SK-N-SH (cell line): Measurements from ENCODE around the gene SV2B.

Source experiments
- EP300 ChIP-seq, 2 experiments: IDR thresholded peaks; 2 replicates each; pipeline versions ENCODE4 v1.4.0 to v1.6.1; 2012; ENCODE audit warnings: borderline replicate concordance in 1 of 2, low read depth in 1 of 2, low read length in 1 of 2
- EZH2phosphoT487 ChIP-seq: fragments of 200-600 bp; sonication (generic); IDR thresholded peaks from 2 replicates; pipeline ENCODE4 v1.6.1; 2017; ENCODE audit warnings: low read depth, mixed run types, mild to moderate bottlenecking, antibody characterized with exemption, moderate library complexity, borderline replicate concordance
- FOXJ3 ChIP-seq: sonication (generic); formaldehyde crosslinking; IDR thresholded peaks from 2 replicates; pipeline ENCODE4 v1.5.1; 2020; ENCODE audit warnings: mild to moderate bottlenecking, missing genetic modification reagents
- POLR2AphosphoS5 ChIP-seq: IDR thresholded peaks from 2 replicates; pipeline ENCODE4 v1.6.1; 2012; ENCODE audit warnings: low read depth, low read length
- RAD21 ChIP-seq: IDR thresholded peaks from 2 replicates; pipeline ENCODE4 v1.6.1; 2012; ENCODE audit warnings: mild to moderate bottlenecking, low read length
- RCOR1 ChIP-seq: fragments of 150-350 bp; IDR thresholded peaks from 2 replicates; pipeline ENCODE4 v1.6.1; 2017; ENCODE audit warnings: antibody characterized with exemption, low read length
- RFX5 ChIP-seq: IDR thresholded peaks from 2 replicates; pipeline ENCODE4 v1.6.1; 2012; ENCODE audit warnings: mild to moderate bottlenecking, improper control_type of control experiment, low read length
- RXRA ChIP-seq: IDR thresholded peaks from 2 replicates; pipeline ENCODE4 v1.4.0; 2012; ENCODE audit warnings: low read depth, mild to moderate bottlenecking, borderline replicate concordance
- SMC3 ChIP-seq: IDR thresholded peaks from 2 replicates; pipeline ENCODE4 v1.6.1; 2012; ENCODE audit warnings: low read depth, low read length, improper control_type of control experiment
- TAF1 ChIP-seq: IDR thresholded peaks from 2 replicates; pipeline ENCODE4 v1.6.1; 2012; ENCODE audit warnings: low read depth, mild to moderate bottlenecking, low read length, moderate library complexity, borderline replicate concordance
- USF1 ChIP-seq: IDR thresholded peaks from 2 replicates; pipeline ENCODE4 v1.4.0; 2012; ENCODE audit warnings: low read depth, borderline replicate concordance
- TF ChIP-seq, protein P1 (sequence below): IDR thresholded peaks from 2 replicates; pipeline ENCODE4 v1.6.1; 2012; ENCODE audit warnings: mild to moderate bottlenecking, low read depth, low read length, moderate library complexity
- TF ChIP-seq, protein P2 (sequence below): fragments of 200-600 bp; sonication (generic); IDR thresholded peaks from 2 replicates; pipeline ENCODE4 v1.6.1; 2017; ENCODE audit warnings: antibody characterized with exemption, mild to moderate bottlenecking, moderate library complexity
- TF ChIP-seq, protein P3 (sequence below): fragments of 150-350 bp; IDR thresholded peaks from 2 replicates; pipeline ENCODE4 v1.6.1; 2016; ENCODE audit warnings: mild to moderate bottlenecking, low read depth, low read length

DNA sequence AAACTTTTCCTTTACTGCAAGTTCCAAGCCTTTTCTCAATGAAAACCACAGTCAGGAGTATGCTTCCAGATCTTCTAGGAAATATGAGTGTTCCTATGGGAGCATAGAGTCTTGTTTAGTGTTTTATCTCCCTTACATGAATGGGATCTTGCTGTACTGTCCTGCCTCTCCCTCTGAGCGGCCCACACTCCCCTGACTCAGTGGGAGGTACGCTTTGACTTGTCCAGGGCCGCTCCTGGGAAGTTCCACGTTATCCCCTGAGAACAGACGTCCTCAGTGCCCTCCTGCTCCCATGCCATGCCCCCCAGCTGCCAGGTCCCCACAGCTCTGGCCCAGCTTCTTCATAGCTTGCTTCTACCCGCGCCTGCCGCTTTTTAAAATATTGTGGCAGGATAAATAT lies 48.8 kb upstream of the SV2B start:
- TF ChIP-seq, protein P1, sequence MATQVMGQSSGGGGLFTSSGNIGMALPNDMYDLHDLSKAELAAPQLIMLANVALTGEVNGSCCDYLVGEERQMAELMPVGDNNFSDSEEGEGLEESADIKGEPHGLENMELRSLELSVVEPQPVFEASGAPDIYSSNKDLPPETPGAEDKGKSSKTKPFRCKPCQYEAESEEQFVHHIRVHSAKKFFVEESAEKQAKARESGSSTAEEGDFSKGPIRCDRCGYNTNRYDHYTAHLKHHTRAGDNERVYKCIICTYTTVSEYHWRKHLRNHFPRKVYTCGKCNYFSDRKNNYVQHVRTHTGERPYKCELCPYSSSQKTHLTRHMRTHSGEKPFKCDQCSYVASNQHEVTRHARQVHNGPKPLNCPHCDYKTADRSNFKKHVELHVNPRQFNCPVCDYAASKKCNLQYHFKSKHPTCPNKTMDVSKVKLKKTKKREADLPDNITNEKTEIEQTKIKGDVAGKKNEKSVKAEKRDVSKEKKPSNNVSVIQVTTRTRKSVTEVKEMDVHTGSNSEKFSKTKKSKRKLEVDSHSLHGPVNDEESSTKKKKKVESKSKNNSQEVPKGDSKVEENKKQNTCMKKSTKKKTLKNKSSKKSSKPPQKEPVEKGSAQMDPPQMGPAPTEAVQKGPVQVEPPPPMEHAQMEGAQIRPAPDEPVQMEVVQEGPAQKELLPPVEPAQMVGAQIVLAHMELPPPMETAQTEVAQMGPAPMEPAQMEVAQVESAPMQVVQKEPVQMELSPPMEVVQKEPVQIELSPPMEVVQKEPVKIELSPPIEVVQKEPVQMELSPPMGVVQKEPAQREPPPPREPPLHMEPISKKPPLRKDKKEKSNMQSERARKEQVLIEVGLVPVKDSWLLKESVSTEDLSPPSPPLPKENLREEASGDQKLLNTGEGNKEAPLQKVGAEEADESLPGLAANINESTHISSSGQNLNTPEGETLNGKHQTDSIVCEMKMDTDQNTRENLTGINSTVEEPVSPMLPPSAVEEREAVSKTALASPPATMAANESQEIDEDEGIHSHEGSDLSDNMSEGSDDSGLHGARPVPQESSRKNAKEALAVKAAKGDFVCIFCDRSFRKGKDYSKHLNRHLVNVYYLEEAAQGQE: no peak
- TF ChIP-seq, protein P2, sequence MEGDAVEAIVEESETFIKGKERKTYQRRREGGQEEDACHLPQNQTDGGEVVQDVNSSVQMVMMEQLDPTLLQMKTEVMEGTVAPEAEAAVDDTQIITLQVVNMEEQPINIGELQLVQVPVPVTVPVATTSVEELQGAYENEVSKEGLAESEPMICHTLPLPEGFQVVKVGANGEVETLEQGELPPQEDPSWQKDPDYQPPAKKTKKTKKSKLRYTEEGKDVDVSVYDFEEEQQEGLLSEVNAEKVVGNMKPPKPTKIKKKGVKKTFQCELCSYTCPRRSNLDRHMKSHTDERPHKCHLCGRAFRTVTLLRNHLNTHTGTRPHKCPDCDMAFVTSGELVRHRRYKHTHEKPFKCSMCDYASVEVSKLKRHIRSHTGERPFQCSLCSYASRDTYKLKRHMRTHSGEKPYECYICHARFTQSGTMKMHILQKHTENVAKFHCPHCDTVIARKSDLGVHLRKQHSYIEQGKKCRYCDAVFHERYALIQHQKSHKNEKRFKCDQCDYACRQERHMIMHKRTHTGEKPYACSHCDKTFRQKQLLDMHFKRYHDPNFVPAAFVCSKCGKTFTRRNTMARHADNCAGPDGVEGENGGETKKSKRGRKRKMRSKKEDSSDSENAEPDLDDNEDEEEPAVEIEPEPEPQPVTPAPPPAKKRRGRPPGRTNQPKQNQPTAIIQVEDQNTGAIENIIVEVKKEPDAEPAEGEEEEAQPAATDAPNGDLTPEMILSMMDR: no peak
- TF ChIP-seq USF1 (no peak), TAF1 (no peak), RXRA (no peak), RFX5 (no peak), EZH2phosphoT487 (no peak), POLR2AphosphoS5 (no peak), RAD21 (no peak), RCOR1 (no peak), FOXJ3 (no peak), SMC3 (no peak), EP300 (IDR thresholded peaks at IDR 0.05; ENCODE audit: borderline replicate concordance in 1 of 2, low read depth in 1 of 2, low read length in 1 of 2) (no peak)
- TF ChIP-seq, protein P3, sequence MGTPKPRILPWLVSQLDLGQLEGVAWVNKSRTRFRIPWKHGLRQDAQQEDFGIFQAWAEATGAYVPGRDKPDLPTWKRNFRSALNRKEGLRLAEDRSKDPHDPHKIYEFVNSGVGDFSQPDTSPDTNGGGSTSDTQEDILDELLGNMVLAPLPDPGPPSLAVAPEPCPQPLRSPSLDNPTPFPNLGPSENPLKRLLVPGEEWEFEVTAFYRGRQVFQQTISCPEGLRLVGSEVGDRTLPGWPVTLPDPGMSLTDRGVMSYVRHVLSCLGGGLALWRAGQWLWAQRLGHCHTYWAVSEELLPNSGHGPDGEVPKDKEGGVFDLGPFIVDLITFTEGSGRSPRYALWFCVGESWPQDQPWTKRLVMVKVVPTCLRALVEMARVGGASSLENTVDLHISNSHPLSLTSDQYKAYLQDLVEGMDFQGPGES: no peak
